Measurements from ENCODE around the gene AURKA. TPM values are rescaled to one million over a fixed set of nuclear protein-coding genes. Genes with fewer than 3 reads are reported as not detected.
A peak's percentile ranks its signal among the peaks of the same experiment; 100 is the strongest.

AURKA gene
- total RNA-seq, 1 donor from 2014 or later: 14.3 TPM

- TF ChIP-seq CTCF (IDR thresholded peaks at IDR 0.05; ENCODE audit: unreplicated experiment): no peak
- H3K9me3 Mint-ChIP-seq (ENCODE audit: unreplicated experiment): no peaks in the 10 kb centered on the region
- no peak for DNase-seq (ENCODE audit: low spot score)
- peaks cover 4% of the 10 kb centered on the region for H3K27me3 Mint-ChIP-seq (ENCODE audit: unreplicated experiment)
- no peak overlapping the region for H3K4me3 Mint-ChIP-seq (ENCODE audit: unreplicated experiment)
- H3K27ac Mint-ChIP-seq (ENCODE audit: unreplicated experiment): no peak overlapping the region
- H3K4me1 Mint-ChIP-seq (ENCODE audit: unreplicated experiment): peaks cover 6% of the 10 kb centered on the region
- peaks cover 10% of the 10 kb centered on the region for H3K36me3 Mint-ChIP-seq (ENCODE audit: low read depth, unreplicated experiment)
Observed at GRCh38 chr20:56363491-56363890, 28.5 kb downstream of the AURKA start.

GRCh38 chr20:56362833-56363413 lies 29.1 kb downstream of the AURKA start:
- DNase-seq (ENCODE audit: low spot score): peak; percentile 28
- Mint-ChIP-seq H3K4me3 (ENCODE audit: unreplicated experiment) (no peak overlapping the region), H3K4me1 (ENCODE audit: unreplicated experiment) (peaks cover 6% of the 10 kb centered on the region), H3K36me3 (ENCODE audit: low read depth, unreplicated experiment) (peaks cover 10% of the 10 kb centered on the region), H3K27me3 (ENCODE audit: unreplicated experiment) (peaks cover 4% of the 10 kb centered on the region), H3K27ac (ENCODE audit: unreplicated experiment) (no peak overlapping the region), H3K9me3 (ENCODE audit: unreplicated experiment) (no peaks in the 10 kb centered on the region)
- no peak for TF ChIP-seq CTCF (IDR thresholded peaks at IDR 0.05; ENCODE audit: unreplicated experiment)

- Mint-ChIP-seq H3K27ac (ENCODE audit: unreplicated experiment) (no peak overlapping the region), H3K36me3 (ENCODE audit: low read depth, unreplicated experiment) (peaks cover 10% of the 10 kb centered on the region), H3K9me3 (ENCODE audit: unreplicated experiment) (no peaks in the 10 kb centered on the region), H3K4me3 (ENCODE audit: unreplicated experiment) (no peak overlapping the region), H3K27me3 (ENCODE audit: unreplicated experiment) (peaks cover 4% of the 10 kb centered on the region), H3K4me1 (ENCODE audit: unreplicated experiment) (peaks cover 6% of the 10 kb centered on the region)
- no peak for TF ChIP-seq CTCF (IDR thresholded peaks at IDR 0.05; ENCODE audit: unreplicated experiment)
- no peak for DNase-seq (ENCODE audit: low spot score)
Observed at GRCh38 chr20:56361900-56362299, 30.1 kb downstream of the AURKA start.

GRCh38 chr20:56360908-56361205 lies 31.2 kb downstream of the AURKA start:
- peaks cover 6% of the 10 kb centered on the region for H3K4me1 Mint-ChIP-seq (ENCODE audit: unreplicated experiment)
- H3K9me3 Mint-ChIP-seq (ENCODE audit: unreplicated experiment): no peaks in the 10 kb centered on the region
- no peak overlapping the region for H3K27ac Mint-ChIP-seq (ENCODE audit: unreplicated experiment)
- H3K27me3 Mint-ChIP-seq (ENCODE audit: unreplicated experiment): peaks cover 4% of the 10 kb centered on the region
- no peak for DNase-seq (ENCODE audit: low spot score)
- peaks cover 10% of the 10 kb centered on the region for H3K36me3 Mint-ChIP-seq (ENCODE audit: low read depth, unreplicated experiment)
- TF ChIP-seq CTCF (IDR thresholded peaks at IDR 0.05; ENCODE audit: unreplicated experiment): no peak
- no peak overlapping the region for H3K4me3 Mint-ChIP-seq (ENCODE audit: unreplicated experiment)

GRCh38 chr20:56360133-56360907 lies 31.7 kb downstream of the AURKA start:
- H3K27me3 Mint-ChIP-seq (ENCODE audit: unreplicated experiment): peaks cover 4% of the 10 kb centered on the region
- H3K4me3 Mint-ChIP-seq (ENCODE audit: unreplicated experiment): peak overlapping the region; percentile 87
- peaks cover 10% of the 10 kb centered on the region for H3K36me3 Mint-ChIP-seq (ENCODE audit: low read depth, unreplicated experiment)
- DNase-seq (ENCODE audit: low spot score): no peak
- peaks cover 6% of the 10 kb centered on the region for H3K4me1 Mint-ChIP-seq (ENCODE audit: unreplicated experiment)
- TF ChIP-seq CTCF (IDR thresholded peaks at IDR 0.05; ENCODE audit: unreplicated experiment): no peak
- no peaks in the 10 kb centered on the region for H3K9me3 Mint-ChIP-seq (ENCODE audit: unreplicated experiment)
- no peak overlapping the region for H3K27ac Mint-ChIP-seq (ENCODE audit: unreplicated experiment)

All from endothelial cell (in vitro differentiated cells).